ENCODE measurements around the gene NR5A2.

NR5A2 gene

GRCh38 chr1:200028586-200029034, 1.1 kb downstream of the NR5A2 start:
- TF ChIP-seq POLR2AphosphoS5 (IDR thresholded peaks at IDR 0.05; ENCODE audit: low read depth, low read length), result no peak
- no peak for TF ChIP-seq REST (IDR thresholded peaks at IDR 0.05; ENCODE audit: insufficient read depth in 1 of 2, low read depth in 2 of 2, low read length in 2 of 2)
- no peak for TF ChIP-seq SIN3A (IDR thresholded peaks at IDR 0.05; ENCODE audit: borderline replicate concordance, insufficient read depth, low read length)
- no peak for TF ChIP-seq TAF1 (IDR thresholded peaks at IDR 0.05; ENCODE audit: borderline replicate concordance, insufficient read depth, low read length)
- no peak for TF ChIP-seq FOXP2 (optimal IDR thresholded peaks at IDR 0.05; ENCODE audit: borderline replicate concordance, extremely low read depth, extremely low read length, insufficient read depth)

- TF ChIP-seq TAF1 (IDR thresholded peaks at IDR 0.05; ENCODE audit: borderline replicate concordance, insufficient read depth, low read length) (no peak), POLR2AphosphoS5 (IDR thresholded peaks at IDR 0.05; ENCODE audit: low read depth, low read length) (no peak), REST (IDR thresholded peaks at IDR 0.05; ENCODE audit: insufficient read depth in 1 of 2, low read depth in 2 of 2, low read length in 2 of 2) (no peak), FOXP2 (optimal IDR thresholded peaks at IDR 0.05; ENCODE audit: borderline replicate concordance, extremely low read depth, extremely low read length, insufficient read depth) (no peak), SIN3A (IDR thresholded peaks at IDR 0.05; ENCODE audit: borderline replicate concordance, insufficient read depth, low read length) (no peak)
Observed at GRCh38 chr1:200029035-200029821, 1.7 kb downstream of the NR5A2 start.

DNA sequence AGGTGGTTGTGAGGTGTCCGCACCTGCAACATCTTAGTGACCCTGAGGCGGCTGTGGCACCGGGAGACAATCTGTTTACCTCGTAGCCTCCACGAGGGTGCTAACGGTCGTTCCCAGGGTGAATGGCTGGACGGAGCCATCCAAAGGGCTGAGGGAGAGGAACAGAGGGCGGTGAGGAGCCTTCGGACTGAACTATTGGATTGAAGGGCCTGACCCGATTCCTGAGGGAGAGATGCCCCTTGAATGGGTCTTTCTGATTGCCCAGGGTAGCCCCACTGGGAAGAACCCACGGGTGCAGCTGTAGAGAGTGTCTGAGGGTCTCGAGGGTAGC, 2.3 kb downstream of the NR5A2 start:
- TF ChIP-seq REST (IDR thresholded peaks at IDR 0.05; ENCODE audit: insufficient read depth in 1 of 2, low read depth in 2 of 2, low read length in 2 of 2) (no peak), FOXP2 (optimal IDR thresholded peaks at IDR 0.05; ENCODE audit: borderline replicate concordance, extremely low read depth, extremely low read length, insufficient read depth) (no peak), POLR2AphosphoS5 (IDR thresholded peaks at IDR 0.05; ENCODE audit: low read depth, low read length) (no peak), TAF1 (IDR thresholded peaks at IDR 0.05; ENCODE audit: borderline replicate concordance, insufficient read depth, low read length) (no peak), SIN3A (IDR thresholded peaks at IDR 0.05; ENCODE audit: borderline replicate concordance, insufficient read depth, low read length) (no peak)

DNA sequence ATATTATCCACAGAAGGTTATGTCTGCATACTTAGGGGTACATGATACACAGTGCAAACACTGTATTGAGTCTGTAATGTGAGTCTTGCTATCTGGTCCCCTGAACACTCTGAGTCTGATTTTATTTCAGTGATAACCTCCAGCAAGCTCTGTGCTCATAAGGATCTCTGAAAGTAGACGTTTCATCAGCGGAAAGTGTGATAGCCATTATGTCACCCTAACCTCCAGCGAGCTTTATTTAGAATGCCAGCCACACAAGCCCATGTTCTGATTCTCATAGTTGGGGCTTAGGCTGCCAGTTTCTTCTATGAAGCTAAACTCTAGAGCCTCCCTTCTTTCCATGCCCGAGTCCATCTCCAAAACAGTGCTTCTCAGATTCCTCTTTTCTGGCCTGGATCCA, 3.3 kb downstream of the NR5A2 start:
- TF ChIP-seq REST (IDR thresholded peaks at IDR 0.05; ENCODE audit: insufficient read depth in 1 of 2, low read depth in 2 of 2, low read length in 2 of 2) (no peak), POLR2AphosphoS5 (IDR thresholded peaks at IDR 0.05; ENCODE audit: low read depth, low read length) (no peak), SIN3A (IDR thresholded peaks at IDR 0.05; ENCODE audit: borderline replicate concordance, insufficient read depth, low read length) (no peak), TAF1 (IDR thresholded peaks at IDR 0.05; ENCODE audit: borderline replicate concordance, insufficient read depth, low read length) (no peak), FOXP2 (optimal IDR thresholded peaks at IDR 0.05; ENCODE audit: borderline replicate concordance, extremely low read depth, extremely low read length, insufficient read depth) (no peak)

All from PFSK-1 (cell line).